OCI-M2 (cell line): ENCODE results near the gene TIMM23.

Experiments used
- DNase-seq: peaks from one replicate; lab custom pipeline; 2025; ENCODE audit not compliant: unreplicated experiment; lab: John Stamatoyannopoulos, UW

The TIMM23 gene

GRCh38 chr10:46052057-46052790, 79.9 kb downstream of the TIMM23 start:
- DNase-seq: no peak

DNA sequence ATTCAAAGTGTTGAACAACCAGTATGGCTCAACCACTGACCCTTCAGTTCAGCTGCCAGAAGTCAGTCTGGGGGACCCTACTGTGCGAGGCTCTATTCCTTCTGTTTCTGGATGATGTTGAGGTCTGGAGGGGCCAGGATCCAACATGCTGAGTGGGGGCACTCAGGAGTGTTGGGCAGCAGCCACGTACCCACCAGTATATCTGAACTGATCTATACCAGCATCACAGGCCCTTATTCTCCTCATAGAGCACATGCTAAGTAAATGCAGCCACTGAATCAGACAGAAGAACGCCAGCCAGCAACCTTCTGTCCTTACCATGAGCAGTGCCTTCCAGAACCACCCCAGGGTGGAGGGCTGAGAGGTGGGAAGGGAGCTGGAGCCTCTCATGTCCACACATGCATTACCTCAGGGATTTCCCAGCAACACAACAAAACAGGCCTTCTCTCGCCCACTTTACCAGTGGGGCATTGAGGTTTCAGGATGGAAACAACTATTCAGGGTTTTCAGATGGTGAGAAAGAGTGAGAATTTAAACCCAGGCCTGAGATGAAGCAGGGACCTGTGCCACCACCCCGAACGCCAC, 80.6 kb downstream of the TIMM23 start:
- no peak for DNase-seq
